Measurements from ENCODE around the gene THBS1.

THBS1 gene

GRCh38 chr15:39580485-39581241, at the start of gene THBS1:
TSS of gene THBS1 (plus strand) at chr15:39581079. CDS start at chr15:39581858, 779 bp downstream.
- peak; percentile 27 to 78 for DNase-seq

- no peak for DNase-seq
These were observed 45.9 kb upstream of the THBS1 start for GRCh38 chr15:39534996-39535395.

GRCh38 chr15:39535466-39535865, 45.4 kb upstream of the THBS1 start:
- DNase-seq: no peak

GRCh38 chr15:39538936-39539335, 41.9 kb upstream of the THBS1 start:
- no peak for DNase-seq

- no peak for DNase-seq
These were observed 41.4 kb upstream of the THBS1 start for GRCh38 chr15:39539466-39539865.

GRCh38 chr15:39539973-39540558, 40.8 kb upstream of the THBS1 start:
- DNase-seq: no peak

GRCh38 chr15:39542385-39543065, 38.4 kb upstream of the THBS1 start:
- DNase-seq: no peak

GRCh38 chr15:39543651-39544050, 37.2 kb upstream of the THBS1 start:
- DNase-seq: no peak

GRCh38 chr15:39546842-39547241, 34.0 kb upstream of the THBS1 start:
- no peak for DNase-seq

GRCh38 chr15:39548561-39548960, 32.3 kb upstream of the THBS1 start:
- DNase-seq: no peak

- DNase-seq: no peak
These were observed 31.0 kb upstream of the THBS1 start for GRCh38 chr15:39549912-39550311.

GRCh38 chr15:39551476-39551875, 29.4 kb upstream of the THBS1 start:
- no peak for DNase-seq

GRCh38 chr15:39552556-39552955, 28.3 kb upstream of the THBS1 start:
- no peak for DNase-seq

GRCh38 chr15:39553947-39554693, 26.8 kb upstream of the THBS1 start:
- no peak for DNase-seq

GRCh38 chr15:39554746-39555387, 26.0 kb upstream of the THBS1 start:
- DNase-seq: no peak

GRCh38 chr15:39555885-39556284, 25.0 kb upstream of the THBS1 start:
- no peak for DNase-seq

GRCh38 chr15:39556461-39556860, 24.4 kb upstream of the THBS1 start:
- peak in 1 of 2 experiments; percentile 21 for DNase-seq

- no peak for DNase-seq
These were observed 22.5 kb upstream of the THBS1 start for GRCh38 chr15:39558421-39558820.

GRCh38 chr15:39564972-39565665, 15.8 kb upstream of the THBS1 start:
- DNase-seq: no peak

GRCh38 chr15:39565851-39566250, 15.0 kb upstream of the THBS1 start:
- DNase-seq: no peak

GRCh38 chr15:39573287-39573686, 7.6 kb upstream of the THBS1 start:
- no peak for DNase-seq

GRCh38 chr15:39573844-39574243, 7.0 kb upstream of the THBS1 start:
- no peak for DNase-seq
